ENCODE results near the gene RBKS. TPM values are rescaled to one million over a fixed set of nuclear protein-coding genes. Genes with fewer than 3 reads are reported as not detected.
"Not testable (repeated sequence)": the region's sequence is repeated elsewhere in the genome, so short reads cannot be mapped to it uniquely, and the experiment has no call there.

The RBKS gene
- total RNA-seq, 1 donor from 2014 or later = 1.6 TPM

- TF ChIP-seq CTCF (IDR thresholded peaks at IDR 0.05; ENCODE audit: insufficient read depth, low read depth, low read length) = no peak
- no peak for TF ChIP-seq EZH2 (IDR thresholded peaks at IDR 0.05; ENCODE audit: insufficient read depth, low read length)
- peaks cover under 1% of the 10 kb centered on the region for H3K79me2 ChIP-seq (ENCODE audit: insufficient read depth, low read length)
- no peak overlapping the region for H2AFZ ChIP-seq (ENCODE audit: low read depth, low read length)
- H3K9ac ChIP-seq (ENCODE audit: low read length) = no peak overlapping the region
- H3K4me2 ChIP-seq (ENCODE audit: low read length) = no peak overlapping the region
- DNase-seq (ENCODE audit: low read depth) (no peak), FAIRE-seq (no peak)
- H3K4me1 ChIP-seq (ENCODE audit: insufficient read depth, low read length) = peaks cover 19% of the 10 kb centered on the region
- H3K36me3 ChIP-seq (ENCODE audit: insufficient read depth, low read length) = no peaks in the 10 kb centered on the region
- Mint-ChIP-seq H3K27me3 (ENCODE audit: low read depth, unreplicated experiment) (no peaks in the 10 kb centered on the region), H3K27ac (ENCODE audit: unreplicated experiment) (no peak overlapping the region), H3K4me3 (ENCODE audit: unreplicated experiment) (no peak overlapping the region), H3K4me1 (ENCODE audit: low read depth, unreplicated experiment) (peaks cover 31% of the 10 kb centered on the region), H3K36me3 (ENCODE audit: low read depth, unreplicated experiment) (no peaks in the 10 kb centered on the region), H3K9me3 (ENCODE audit: unreplicated experiment) (peaks cover 20% of the 10 kb centered on the region)
- no peaks in the 10 kb centered on the region for H3K27me3 ChIP-seq (ENCODE audit: insufficient read depth, low read length)
- H3K27ac ChIP-seq (ENCODE audit: low read depth, low read length) = no peak overlapping the region
- H3K9me3 ChIP-seq (ENCODE audit: insufficient read depth, low read depth, low read length) = no peaks in the 10 kb centered on the region
- H3K4me3 ChIP-seq (ENCODE audit: insufficient read depth, low read depth, low read length) = no peak overlapping the region
- H4K20me1 ChIP-seq (ENCODE audit: insufficient read depth, low read length) = no peaks in the 10 kb centered on the region
These were observed 5.6 kb downstream of the RBKS start for GRCh38 chr2:27884601-27885000.

DNA sequence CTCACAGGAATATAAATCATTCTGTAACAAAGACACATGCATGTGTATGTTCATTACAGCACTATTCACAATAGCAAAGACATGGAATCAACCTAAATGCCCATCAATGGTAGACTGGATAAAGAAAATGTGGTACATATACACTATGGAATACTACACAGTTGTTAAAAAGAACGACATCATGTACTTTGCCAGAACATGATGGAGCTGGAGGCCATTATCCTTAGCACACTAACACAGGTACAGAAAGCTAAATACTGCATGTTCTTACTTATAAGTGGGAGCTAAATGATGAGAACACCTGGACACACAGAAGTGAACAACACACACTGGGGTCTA, 7.6 kb downstream of the RBKS start:
- H3K4me1 ChIP-seq (ENCODE audit: insufficient read depth, low read length); H3K79me2 ChIP-seq (ENCODE audit: insufficient read depth, low read length); FAIRE-seq; H2AFZ ChIP-seq (ENCODE audit: low read depth, low read length); H4K20me1 ChIP-seq (ENCODE audit: insufficient read depth, low read length); H3K9ac ChIP-seq (ENCODE audit: low read length); H3K27ac ChIP-seq (ENCODE audit: low read depth, low read length); DNase-seq (ENCODE audit: low read depth); H3K36me3 Mint-ChIP-seq (ENCODE audit: low read depth, unreplicated experiment); H3K4me3 ChIP-seq (ENCODE audit: insufficient read depth, low read depth, low read length); H3K4me2 ChIP-seq (ENCODE audit: low read length); H3K27me3 Mint-ChIP-seq (ENCODE audit: low read depth, unreplicated experiment); H3K4me3 Mint-ChIP-seq (ENCODE audit: unreplicated experiment); H3K36me3 ChIP-seq (ENCODE audit: insufficient read depth, low read length); H3K9me3 ChIP-seq (ENCODE audit: insufficient read depth, low read depth, low read length); H3K27me3 ChIP-seq (ENCODE audit: insufficient read depth, low read length): not testable (repeated sequence)
- Mint-ChIP-seq H3K4me1 (ENCODE audit: low read depth, unreplicated experiment) (peaks cover 17% of the 10 kb centered on the region), H3K27ac (ENCODE audit: unreplicated experiment) (peak overlapping the region; percentile 3), H3K9me3 (ENCODE audit: unreplicated experiment) (peaks cover 21% of the 10 kb centered on the region)

DNA sequence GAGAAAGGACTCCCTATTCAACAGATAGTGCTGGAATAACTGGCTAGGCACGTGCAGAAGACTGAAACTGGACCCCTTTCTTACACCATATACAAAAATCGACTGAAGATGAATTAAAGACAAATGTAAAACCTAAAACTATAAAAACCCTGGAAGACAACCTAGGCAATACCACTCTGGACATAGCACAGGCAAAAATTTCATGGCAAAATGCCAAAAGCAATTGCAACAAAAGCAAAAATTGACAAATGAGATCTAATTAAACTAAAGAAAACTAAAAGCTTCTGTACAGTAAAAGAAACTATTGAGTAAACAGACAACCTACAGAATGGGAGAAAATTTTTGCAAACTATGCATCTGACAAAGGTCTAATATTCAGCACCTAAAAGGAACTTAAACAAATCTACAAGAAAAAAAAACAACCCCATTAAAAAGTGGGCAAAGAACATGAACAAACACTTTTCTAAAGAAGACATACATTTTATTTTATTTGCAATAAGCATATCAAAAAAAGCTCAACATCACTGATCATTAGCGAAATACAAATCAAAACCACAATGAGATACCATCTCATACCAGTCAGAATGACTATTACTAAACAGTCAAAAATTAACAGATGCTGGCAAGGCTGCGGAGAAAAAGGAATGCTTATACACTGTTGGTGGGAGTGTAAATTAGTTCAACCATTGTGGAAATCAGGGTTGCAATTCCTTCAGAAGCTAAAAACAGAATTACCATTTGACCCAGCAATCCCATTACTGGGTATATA, 8.2 kb downstream of the RBKS start:
- not testable (repeated sequence) for H3K9me3 ChIP-seq (ENCODE audit: insufficient read depth, low read depth, low read length); H3K4me1 ChIP-seq (ENCODE audit: insufficient read depth, low read length); H3K4me2 ChIP-seq (ENCODE audit: low read length); H3K79me2 ChIP-seq (ENCODE audit: insufficient read depth, low read length); H3K27ac Mint-ChIP-seq (ENCODE audit: unreplicated experiment); H3K9ac ChIP-seq (ENCODE audit: low read length); H3K36me3 ChIP-seq (ENCODE audit: insufficient read depth, low read length); H3K4me3 Mint-ChIP-seq (ENCODE audit: unreplicated experiment); H4K20me1 ChIP-seq (ENCODE audit: insufficient read depth, low read length); H2AFZ ChIP-seq (ENCODE audit: low read depth, low read length); H3K36me3 Mint-ChIP-seq (ENCODE audit: low read depth, unreplicated experiment); H3K27me3 ChIP-seq (ENCODE audit: insufficient read depth, low read length); H3K27me3 Mint-ChIP-seq (ENCODE audit: low read depth, unreplicated experiment); H3K4me3 ChIP-seq (ENCODE audit: insufficient read depth, low read depth, low read length); H3K27ac ChIP-seq (ENCODE audit: low read depth, low read length)
- peak; percentile 56 for DNase-seq (ENCODE audit: low read depth)
- peak; percentile 13 for FAIRE-seq
- Mint-ChIP-seq H3K4me1 (ENCODE audit: low read depth, unreplicated experiment) (peaks cover 16% of the 10 kb centered on the region), H3K9me3 (ENCODE audit: unreplicated experiment) (peaks cover 21% of the 10 kb centered on the region)

Measured in astrocyte (in vitro differentiated cells and primary cell).